Mammary epithelial cell (primary cell): ENCODE results near the gene AEBP1.
A peak's percentile ranks its signal among the peaks of the same experiment; 100 is the strongest.

Source experiments
- EZH2 ChIP-seq: IDR thresholded peaks from 2 replicates; pipeline ENCODE4 v1.6.1; 2012; ENCODE audit warnings: low read length, inconsistent platforms, borderline replicate concordance
- TF ChIP-seq, protein P1 (sequence below), 2 donors: IDR thresholded peaks in 1 of 2; conservative IDR thresholded peaks in 1 of 2; 2 replicates each; pipeline ENCODE4 v1.5.1; 2011 to 2012; ENCODE audit warnings: inconsistent platforms in 2 of 2, low read length in 2 of 2, mild to moderate bottlenecking in 2 of 2, control low read depth in 1 of 2, low read depth in 1 of 2; ENCODE audit not compliant: insufficient read depth in 1 of 2; ENCODE audit errors: extremely low read depth in 1 of 2

DNA sequence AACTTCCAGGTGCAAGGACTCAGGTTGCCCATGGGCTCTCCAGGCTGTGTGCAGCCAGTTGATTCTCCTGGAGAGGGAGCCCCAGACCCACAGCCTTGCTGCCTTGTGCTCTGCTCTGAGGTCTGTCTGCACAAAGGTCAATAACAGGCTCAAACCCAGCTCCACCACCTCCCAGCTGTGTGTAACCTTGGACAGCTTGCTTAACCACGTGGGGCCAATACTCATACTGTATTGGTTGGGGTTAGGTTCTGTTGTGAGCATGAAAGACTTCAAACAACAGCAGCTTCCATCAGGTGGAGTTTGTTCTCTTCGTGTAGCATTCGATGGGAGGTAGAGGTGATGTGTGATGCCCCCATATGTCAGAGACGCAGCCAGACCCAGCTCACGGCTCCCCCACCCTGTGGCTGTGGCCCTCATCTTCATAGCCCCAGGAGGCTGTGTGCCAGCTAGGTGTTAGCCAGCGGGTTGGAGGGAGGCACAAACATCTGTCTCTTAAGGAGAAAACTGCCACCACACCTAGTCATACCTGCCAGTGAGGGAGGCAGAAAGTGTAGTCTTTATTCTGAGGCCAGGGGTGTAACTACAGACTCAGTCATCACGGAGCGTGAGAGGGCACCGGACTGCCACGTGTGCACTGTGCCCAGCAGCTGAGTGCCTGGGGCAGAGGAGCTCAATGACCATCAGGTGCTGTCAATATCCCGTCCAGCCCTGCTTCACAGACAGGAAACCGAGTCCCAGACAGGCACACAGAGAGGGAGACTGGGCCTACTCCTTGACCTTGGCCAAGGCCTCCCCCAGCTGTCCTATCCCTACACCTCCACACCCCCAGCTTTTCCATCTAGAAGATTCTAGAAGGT, 27.3 kb downstream of the AEBP1 start:
- TF ChIP-seq, protein P1, sequence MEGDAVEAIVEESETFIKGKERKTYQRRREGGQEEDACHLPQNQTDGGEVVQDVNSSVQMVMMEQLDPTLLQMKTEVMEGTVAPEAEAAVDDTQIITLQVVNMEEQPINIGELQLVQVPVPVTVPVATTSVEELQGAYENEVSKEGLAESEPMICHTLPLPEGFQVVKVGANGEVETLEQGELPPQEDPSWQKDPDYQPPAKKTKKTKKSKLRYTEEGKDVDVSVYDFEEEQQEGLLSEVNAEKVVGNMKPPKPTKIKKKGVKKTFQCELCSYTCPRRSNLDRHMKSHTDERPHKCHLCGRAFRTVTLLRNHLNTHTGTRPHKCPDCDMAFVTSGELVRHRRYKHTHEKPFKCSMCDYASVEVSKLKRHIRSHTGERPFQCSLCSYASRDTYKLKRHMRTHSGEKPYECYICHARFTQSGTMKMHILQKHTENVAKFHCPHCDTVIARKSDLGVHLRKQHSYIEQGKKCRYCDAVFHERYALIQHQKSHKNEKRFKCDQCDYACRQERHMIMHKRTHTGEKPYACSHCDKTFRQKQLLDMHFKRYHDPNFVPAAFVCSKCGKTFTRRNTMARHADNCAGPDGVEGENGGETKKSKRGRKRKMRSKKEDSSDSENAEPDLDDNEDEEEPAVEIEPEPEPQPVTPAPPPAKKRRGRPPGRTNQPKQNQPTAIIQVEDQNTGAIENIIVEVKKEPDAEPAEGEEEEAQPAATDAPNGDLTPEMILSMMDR (conservative IDR thresholded peaks at IDR 0.05 in 1 of 2, IDR thresholded peaks at IDR 0.05 in 1 of 2; ENCODE audit: extremely low read depth in 1 of 2, insufficient read depth in 1 of 2, low read depth in 1 of 2, low read length in 2 of 2) = peak; percentile 35 to 58
- TF ChIP-seq EZH2 = no peak
